IMR-90 (cell line): ENCODE results near the gene IBA57. TPM values are rescaled to one million over a fixed set of nuclear protein-coding genes. Genes with fewer than 3 reads are reported as not detected.

ENCODE experiments used
- ATAC-seq: fragments of 200-7000 bp; cut with Tn5 transposase; 2 replicates; pipeline ENCODE4 v1.9.1; 2020; ENCODE audit warnings: low read depth, mild to moderate bottlenecking, moderate library complexity
- BruUV-seq: library from RNA; stranded (reverse); fragments of 400-500 nt; replicated peaks from 2 replicates; lab custom pipeline; 2021; lab: Mats Ljungman, UMichigan
- CTCF ChIA-PET: fragments of 300-600 bp; formaldehyde crosslinking; extraction: SDS; loops from one replicate; lab custom pipeline; 2021; ENCODE audit warnings: antibody characterized with exemption; lab: Yijun Ruan, JAX
- POLR2A ChIA-PET: fragments of 300-600 bp; sonication (Branson Sonifier 250); formaldehyde crosslinking; loops from one replicate; lab custom pipeline; 2022; ENCODE audit warnings: antibody characterized with exemption; ENCODE audit not compliant: unreplicated experiment; lab: Charles Lee
- DNase-seq: peaks from one replicate; pipeline ENCODE4 v3.0.0; 2013
- H2AFZ ChIP-seq: replicated peaks from 2 replicates; pipeline ENCODE3; 2013; ENCODE audit warnings: low read length, mild to moderate bottlenecking; ENCODE audit not compliant: poor library complexity
- H2AK5ac ChIP-seq: 2 replicates; pipeline ENCODE4 v1.6.1; 2013; ENCODE audit warnings: low read depth, low read length, inconsistent platforms
- H2AK9ac ChIP-seq: replicated peaks from 2 replicates; pipeline ENCODE3; 2013; ENCODE audit warnings: mild to moderate bottlenecking, low read depth, low read length, moderate library complexity; ENCODE audit not compliant: poor library complexity
- H2BK120ac ChIP-seq: 2 replicates; pipeline ENCODE4 v1.6.1; 2013; ENCODE audit warnings: low read depth, low read length, inconsistent platforms
- H2BK15ac ChIP-seq: 3 replicates; pipeline ENCODE4 v1.6.1; 2013; ENCODE audit warnings: low read depth, low read length, inconsistent platforms
- H2BK20ac ChIP-seq: 2 replicates; pipeline ENCODE4 v1.6.1; 2013; ENCODE audit warnings: low read depth, mild to moderate bottlenecking, inconsistent platforms, low read length, moderate library complexity
- H2BK5ac ChIP-seq: 2 replicates; pipeline ENCODE4 v1.6.1; 2013; ENCODE audit warnings: mild to moderate bottlenecking, low read depth, low read length, inconsistent platforms; ENCODE audit not compliant: poor library complexity, severe bottlenecking
- H3K14ac ChIP-seq: replicated peaks from 2 replicates; pipeline ENCODE4 v1.6.1; 2013; ENCODE audit warnings: low read depth, low read length, inconsistent platforms
- H3K18ac ChIP-seq: 2 replicates; pipeline ENCODE4 v1.6.1; 2013; ENCODE audit warnings: low read depth, low read length, control low read depth
- H3K23ac ChIP-seq: 2 replicates; pipeline ENCODE4 v1.6.1; 2013; ENCODE audit warnings: low read depth, low read length, inconsistent platforms
- H3K27ac ChIP-seq: 2 replicates; pipeline ENCODE4 v1.5.1; 2013; ENCODE audit warnings: mild to moderate bottlenecking, control low read depth, low read length; ENCODE audit not compliant: insufficient read depth
- H3K27me3 ChIP-seq: 2 replicates; pipeline ENCODE4 v1.6.1; 2013; ENCODE audit warnings: low read length; ENCODE audit not compliant: control insufficient read depth, insufficient read depth
- H3K36me3 ChIP-seq: 2 replicates; pipeline ENCODE4 v1.6.1; 2013; ENCODE audit warnings: low read length, mixed read lengths; ENCODE audit not compliant: control insufficient read depth, insufficient read depth
- H3K4ac ChIP-seq: 2 replicates; pipeline ENCODE4 v1.6.1; 2013; ENCODE audit warnings: low read depth, low read length, inconsistent platforms
- H3K4me1 ChIP-seq: 2 replicates; pipeline ENCODE4 v1.6.1; 2013; ENCODE audit warnings: low read length, mixed read lengths; ENCODE audit not compliant: control insufficient read depth, insufficient read depth
- H3K4me2 ChIP-seq: 2 replicates; pipeline ENCODE4 v1.6.1; 2013; ENCODE audit warnings: low read depth, mild to moderate bottlenecking, control low read depth, low read length, moderate library complexity
- H3K4me3 ChIP-seq: 2 replicates; pipeline ENCODE4 v1.5.1; 2013; ENCODE audit warnings: low read depth, mild to moderate bottlenecking, control low read depth, low read length, moderate library complexity; ENCODE audit not compliant: insufficient read depth
- H3K56ac ChIP-seq: 2 replicates; pipeline ENCODE4 v1.6.1; 2013; ENCODE audit warnings: low read length, inconsistent platforms; ENCODE audit not compliant: insufficient read depth; ENCODE audit errors: extremely low read depth
- H3K79me1 ChIP-seq, 2 experiments: 2 replicates each; pipeline ENCODE4 v1.6.1; 2013; ENCODE audit warnings: low read length in 2 of 2, inconsistent platforms in 1 of 2, low read depth in 1 of 2
- H3K9ac ChIP-seq: 2 replicates; pipeline ENCODE4 v1.6.1; 2013; ENCODE audit warnings: low read depth, low read length, control low read depth
- H3K9me1 ChIP-seq: 2 replicates; pipeline ENCODE4 v1.6.1; 2013; ENCODE audit warnings: low read length, inconsistent platforms; ENCODE audit not compliant: insufficient read depth
- H3K9me3 ChIP-seq: 2 replicates; pipeline ENCODE4 v1.6.1; 2013; ENCODE audit warnings: low read length; ENCODE audit not compliant: control insufficient read depth, insufficient read depth
- H4K20me1 ChIP-seq: 2 replicates; pipeline ENCODE4 v1.6.1; 2013; ENCODE audit warnings: low read length, inconsistent platforms; ENCODE audit not compliant: insufficient read depth
- H4K5ac ChIP-seq: 2 replicates; pipeline ENCODE4 v1.6.1; 2013; ENCODE audit warnings: mild to moderate bottlenecking, low read depth, low read length, control low read depth
- H4K8ac ChIP-seq, 2 experiments: 2 replicates each; pipeline ENCODE4 v1.6.1; 2013; ENCODE audit warnings: low read depth in 2 of 2, low read length in 2 of 2, control low read depth in 1 of 2, inconsistent platforms in 1 of 2
- H4K91ac ChIP-seq: 2 replicates; pipeline ENCODE4 v1.6.1; 2013; ENCODE audit warnings: low read depth, low read length, inconsistent platforms; ENCODE audit not compliant: insufficient read depth
- BHLHE40 ChIP-seq: fragments of 150-350 bp; IDR thresholded peaks from 2 replicates; pipeline ENCODE4 v1.6.1; 2016; ENCODE audit warnings: mild to moderate bottlenecking, low read depth, low read length
- CEBPB ChIP-seq: IDR thresholded peaks from 2 replicates; pipeline ENCODE4 v1.6.1; 2012; ENCODE audit warnings: low read depth, low read length, improper control_type of control experiment
- CHD1 ChIP-seq: IDR thresholded peaks from 2 replicates; pipeline ENCODE4 v1.6.1; 2012; ENCODE audit warnings: low read depth, low read length, improper control_type of control experiment
- CTCF ChIP-seq: conservative IDR thresholded peaks from 2 replicates; pipeline ENCODE4 v1.5.1; 2012; ENCODE audit warnings: mild to moderate bottlenecking, low read depth, low read length, improper control_type of control experiment
- FOS ChIP-seq: fragments of 150-350 bp; IDR thresholded peaks from 2 replicates; pipeline ENCODE4 v1.6.1; 2016; ENCODE audit warnings: low read depth, low read length
- NFE2L2 ChIP-seq: fragments of 150-350 bp; IDR thresholded peaks from 2 replicates; pipeline ENCODE4 v1.6.1; 2016; ENCODE audit warnings: low read depth, mild to moderate bottlenecking, low read length
- RAD21 ChIP-seq: IDR thresholded peaks from 2 replicates; pipeline ENCODE4 v1.6.1; 2012; ENCODE audit warnings: low read length, improper control_type of control experiment
- RCOR1 ChIP-seq: IDR thresholded peaks from 2 replicates; pipeline ENCODE4 v1.6.1; 2012; ENCODE audit warnings: mild to moderate bottlenecking, low read length, improper control_type of control experiment; ENCODE audit not compliant: insufficient replicate concordance
- RFX5 ChIP-seq: IDR thresholded peaks from 2 replicates; pipeline ENCODE4 v1.8.0; 2012; ENCODE audit warnings: low read depth, mild to moderate bottlenecking, low read length, moderate library complexity
- SMC3 ChIP-seq: fragments of 150-350 bp; IDR thresholded peaks from 2 replicates; pipeline ENCODE4 v1.6.1; 2016; ENCODE audit warnings: low read depth, mild to moderate bottlenecking, antibody characterized with exemption, low read length, moderate library complexity
- USF2 ChIP-seq: fragments of 150-350 bp; IDR thresholded peaks from 2 replicates; pipeline ENCODE4 v1.6.1; 2017; ENCODE audit warnings: mild to moderate bottlenecking, antibody characterized with exemption, low read length, low read depth
- WGBS, 2 experiments: methylation state at CpG; one replicate each; pipeline versions ENCODE4 v1.1.5 to v1.1.7; 2013; ENCODE audit warnings: missing lambda C conversion rate in 2 of 2; ENCODE audit not compliant: insufficient read length in 1 of 2; ENCODE audit errors: extremely low coverage in 2 of 2; 5-methylcytosine and 5-hydroxymethylcytosine counted together
- dilution Hi-C: fragments of 300-500 bp; cut with HindIII; formaldehyde crosslinking; loops from one replicate; pipeline ENCODE4 v1.14.3; 2018; ENCODE audit warnings: low sequenced_read_pairs; ENCODE audit not compliant: unreplicated experiment
- in situ Hi-C: fragments of 300-500 bp; cut with MboI; formaldehyde crosslinking; loops from 3 replicates; pipeline ENCODE4 v1.14.3; 2019; ENCODE audit warnings: low sequenced_read_pairs, inconsistent platforms, mixed read lengths
- intact Hi-C: fragments of 100-400 bp; cut with micrococcal nuclease; formaldehyde crosslinking; loops from 2 replicates; pipeline ENCODE4 v1.10.0; 2022
- polyA plus RNA-seq, 3 experiments: library from polyadenylated mRNA; depleted of rRNA; stranded (reverse); fragments of >200 nt; gene quantifications; 2 replicates each; pipeline ENCODE4 v1.2.3, GENCODE V29; 2012; ENCODE audit warnings: low replicate concordance in 1 of 3
- total RNA-seq: library from RNA; depleted of rRNA; stranded (reverse); fragments of >200 nt; gene quantifications from 2 replicates; pipeline ENCODE4 v1.2.3, GENCODE V29; 2012

IBA57 gene
- total and polyA plus RNA-seq, 2 of the 4 experiments (the other 2 are of a cell fraction): 2.0 to 2.6 TPM

DNA sequence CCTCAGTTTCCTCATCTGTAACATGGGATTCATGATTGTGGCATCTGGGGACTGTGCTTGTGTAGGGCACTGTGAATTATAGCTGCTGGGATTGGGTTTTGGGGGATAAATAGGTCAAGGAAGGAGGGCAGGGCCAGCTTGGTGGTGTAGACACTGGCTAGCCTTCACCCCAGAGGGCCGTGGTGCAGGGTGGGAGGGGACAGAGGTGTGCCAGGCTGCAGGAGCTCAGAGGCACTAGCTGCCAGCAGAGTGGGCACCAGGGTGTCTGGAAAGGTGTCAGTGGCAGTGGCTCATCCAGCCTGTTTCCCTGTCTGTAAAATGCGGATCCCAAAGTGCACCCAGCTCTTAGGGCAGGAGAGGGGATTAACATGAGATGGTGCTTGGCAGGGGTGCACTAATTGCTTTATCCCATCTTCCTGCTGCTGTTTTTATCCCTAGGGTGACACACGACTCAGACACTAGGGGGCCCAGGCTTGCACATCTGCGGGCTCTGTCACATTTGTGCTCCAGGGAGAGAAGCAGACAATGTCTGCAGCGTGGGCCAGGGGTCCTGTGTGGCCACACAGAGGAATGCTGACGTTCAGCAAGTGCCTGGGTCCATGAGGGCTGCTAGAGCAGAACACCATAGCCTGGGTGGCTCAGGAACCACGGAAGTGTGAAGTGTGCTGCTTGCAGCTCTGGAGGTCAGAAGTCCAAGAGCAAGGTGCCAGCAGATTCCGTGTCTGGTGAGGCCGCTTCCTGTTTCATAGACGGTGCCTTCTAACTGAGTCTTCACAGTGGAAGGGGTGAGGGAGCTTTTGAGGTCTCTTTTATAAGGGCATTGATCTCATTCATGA lies 61.6 kb downstream of the IBA57 start:
- ATAC-seq (peak; percentile 40), DNase-seq (peak; percentile 63)
- peak overlapping the region; percentile 82 for H3K23ac ChIP-seq
- BruUV-seq: no TSS peak
- peaks cover 18% of the 10 kb centered on the region for H3K4me1 ChIP-seq
- H3K9me3 ChIP-seq: peaks cover 9% of the 10 kb centered on the region
- H3K18ac ChIP-seq: peak overlapping the region; percentile 94
- WGBS, 2 experiments: 23% methylated on average over 4 of the region's 10 CpGs; no CpG with 5 or more reads in 1 of the 2 experiments
- intact Hi-C loops (loop anchor here (5.0 kb wide), 3 partner anchors 150 to 230 kb away; a partner anchor contains a TSS), in situ Hi-C loops (no loop called here), dilution Hi-C loops (no loop called here)
- 0 out of 2 replicates have a peak overlapping the region, but pooled peaks have one; percentile 19 for H3K4me2 ChIP-seq
- H3K9me1 ChIP-seq: peaks cover 12% of the 10 kb centered on the region; the same call in 1 of the 2 replicates
- H4K5ac ChIP-seq: peak overlapping the region; percentile 91
- ChIA-PET POLR2A (no interaction called here), CTCF (interaction anchor here (0.8 to 1.4 kb wide), 2 partner anchors 43 to 59 kb away, joined by 3 read pairs; no protein-coding TSS in a partner anchor)
- H3K9ac ChIP-seq: peak overlapping the region; percentile 47
- H4K20me1 ChIP-seq: no peaks in the 10 kb centered on the region; the same call in 1 of the 2 replicates
- peak overlapping the region; percentile 97 for H2BK20ac ChIP-seq
- peak overlapping the region; percentile 77 for H2AFZ ChIP-seq
- H4K8ac ChIP-seq: peak overlapping the region; percentile 26 to 79
- H3K56ac ChIP-seq: peak overlapping the region; percentile 32; the same call in 1 of the 2 replicates
- peaks cover 6 to 18% of the 10 kb centered on the region in 2 experiments; a peak in 3 of 4 replicates for H3K79me1 ChIP-seq
- peaks cover 27% of the 10 kb centered on the region for H3K36me3 ChIP-seq
- no peaks in the 10 kb centered on the region for H3K27me3 ChIP-seq
- peak overlapping the region; percentile 93 for H4K91ac ChIP-seq
- peak overlapping the region; percentile 99 for H3K27ac ChIP-seq
- TF ChIP-seq SMC3: peak; percentile 40
- TF ChIP-seq CEBPB: no peak
- TF ChIP-seq CHD1: no peak
- TF ChIP-seq RCOR1: no peak
- TF ChIP-seq FOS: no peak
- TF ChIP-seq BHLHE40: peak; percentile 89
- TF ChIP-seq RAD21: peak; percentile 46
- peak; percentile 55 for TF ChIP-seq CTCF
- no peak for TF ChIP-seq NFE2L2
- TF ChIP-seq USF2: no peak
- TF ChIP-seq RFX5: no peak
- H2BK120ac ChIP-seq: peak overlapping the region; percentile 98
- peak overlapping the region; percentile 99 for H2BK5ac ChIP-seq
- H3K14ac ChIP-seq: peak overlapping the region; percentile 94; the same call in 1 of the 2 replicates
- H2AK9ac ChIP-seq: peak overlapping the region; percentile 57
- peak overlapping the region; percentile 97 for H2AK5ac ChIP-seq
- peak overlapping the region; percentile 97 for H3K4ac ChIP-seq
- no peak overlapping the region for H3K4me3 ChIP-seq
- H2BK15ac ChIP-seq: peak overlapping the region; percentile 84; the same call in 2 of the 3 replicates
